ENCODE measurements around the gene WDFY4.

WDFY4 gene

GRCh38 chr10:48745662-48746245 is 61.1 kb downstream of the WDFY4 start:
- no peak for DNase-seq (ENCODE audit: low read depth in 3 of 3)

GRCh38 chr10:48748573-48748972 is 63.9 kb downstream of the WDFY4 start:
- no peak for DNase-seq (ENCODE audit: low read depth in 3 of 3)

GRCh38 chr10:48749254-48749787 is 64.6 kb downstream of the WDFY4 start:
- no peak for DNase-seq (ENCODE audit: low read depth in 3 of 3)

GRCh38 chr10:48750019-48750418 is 65.3 kb downstream of the WDFY4 start:
- DNase-seq (ENCODE audit: low read depth in 3 of 3), result no peak

GRCh38 chr10:48750991-48751390 is 66.3 kb downstream of the WDFY4 start:
- DNase-seq (ENCODE audit: low read depth in 3 of 3), result no peak

- no peak for DNase-seq (ENCODE audit: low read depth in 3 of 3)
Measured at GRCh38 chr10:48751730-48752129, 67.1 kb downstream of the WDFY4 start.

- DNase-seq (ENCODE audit: low read depth in 3 of 3), result no peak
Measured at GRCh38 chr10:48758411-48758810, 73.7 kb downstream of the WDFY4 start.

GRCh38 chr10:48759113-48759901 is 74.6 kb downstream of the WDFY4 start:
- no peak for DNase-seq (ENCODE audit: low read depth in 3 of 3)

GRCh38 chr10:48760983-48761382 is 76.3 kb downstream of the WDFY4 start:
- no peak for DNase-seq (ENCODE audit: low read depth in 3 of 3)

- DNase-seq (ENCODE audit: low read depth in 3 of 3), result no peak
Measured at GRCh38 chr10:48762064-48763042, 77.7 kb downstream of the WDFY4 start.

GRCh38 chr10:48763403-48763965 is 78.8 kb downstream of the WDFY4 start:
- no peak for DNase-seq (ENCODE audit: low read depth in 3 of 3)

- no peak for DNase-seq (ENCODE audit: low read depth in 3 of 3)
Measured at GRCh38 chr10:48764486-48764885, 79.8 kb downstream of the WDFY4 start.

GRCh38 chr10:48765039-48765438 is 80.4 kb downstream of the WDFY4 start:
- DNase-seq (ENCODE audit: low read depth in 3 of 3), result no peak

GRCh38 chr10:48765527-48765926 is 80.9 kb downstream of the WDFY4 start:
- no peak for DNase-seq (ENCODE audit: low read depth in 3 of 3)

GRCh38 chr10:48767373-48768143 is 82.9 kb downstream of the WDFY4 start:
- no peak for DNase-seq (ENCODE audit: low read depth in 3 of 3)

- no peak for DNase-seq (ENCODE audit: low read depth in 3 of 3)
Measured at GRCh38 chr10:48768144-48768766, 83.6 kb downstream of the WDFY4 start.

GRCh38 chr10:48768926-48769325 is 84.3 kb downstream of the WDFY4 start:
- DNase-seq (ENCODE audit: low read depth in 3 of 3), result no peak

GRCh38 chr10:48769706-48770435 is 85.2 kb downstream of the WDFY4 start:
- DNase-seq (ENCODE audit: low read depth in 3 of 3), result no peak

- DNase-seq (ENCODE audit: low read depth in 3 of 3), result no peak
Measured at GRCh38 chr10:48770561-48771089, 86.0 kb downstream of the WDFY4 start.

GRCh38 chr10:48771234-48771633 is 86.6 kb downstream of the WDFY4 start:
- no peak for DNase-seq (ENCODE audit: low read depth in 3 of 3)
